HEK293 (cell line): ENCODE measurements around the gene ZNF280B.

Experiments used
- GLI4 ChIP-seq: fragments of 450-650 bp; formaldehyde crosslinking; IDR thresholded peaks from 2 replicates; pipeline ENCODE4 v1.5.1; 2016; ENCODE audit warnings: missing biosample characterization, missing genetic modification characterization
- GLIS1 ChIP-seq: fragments of 450-650 bp; formaldehyde crosslinking; IDR thresholded peaks from 2 replicates; pipeline ENCODE4 v1.5.1; 2016; ENCODE audit warnings: missing biosample characterization, missing genetic modification characterization
- INSM2 ChIP-seq: fragments of 450-650 bp; formaldehyde crosslinking; IDR thresholded peaks from 2 replicates; pipeline ENCODE4 v1.5.1; 2016; ENCODE audit warnings: missing biosample characterization, missing genetic modification characterization
- KLF16 ChIP-seq: fragments of 450-650 bp; formaldehyde crosslinking; IDR thresholded peaks from 2 replicates; pipeline ENCODE4 v1.5.1; 2017; ENCODE audit warnings: missing biosample characterization, missing genetic modification characterization
- KLF7 ChIP-seq: fragments of 450-650 bp; formaldehyde crosslinking; IDR thresholded peaks from 2 replicates; pipeline ENCODE4 v1.5.1; 2016; ENCODE audit warnings: missing biosample characterization, missing genetic modification characterization, borderline replicate concordance
- KLF8 ChIP-seq: fragments of 450-650 bp; formaldehyde crosslinking; IDR thresholded peaks from 2 replicates; pipeline ENCODE4 v1.5.1; 2016; ENCODE audit warnings: missing biosample characterization, missing genetic modification characterization
- OSR2 ChIP-seq: fragments of 450-650 bp; formaldehyde crosslinking; IDR thresholded peaks from 2 replicates; pipeline ENCODE4 v1.5.1; 2016; ENCODE audit warnings: missing biosample characterization, missing genetic modification characterization
- PATZ1 ChIP-seq: fragments of 450-650 bp; formaldehyde crosslinking; IDR thresholded peaks from 2 replicates; pipeline ENCODE4 v1.5.1; 2016; ENCODE audit warnings: missing biosample characterization, missing genetic modification characterization
- PRDM10 ChIP-seq: fragments of 450-650 bp; formaldehyde crosslinking; IDR thresholded peaks from 2 replicates; pipeline ENCODE4 v1.5.1; 2016; ENCODE audit warnings: missing biosample characterization, missing genetic modification characterization
- RBAK ChIP-seq: fragments of 450-650 bp; formaldehyde crosslinking; IDR thresholded peaks from 2 replicates; pipeline ENCODE4 v1.5.1; 2016; ENCODE audit warnings: missing biosample characterization, missing genetic modification characterization
- REPIN1 ChIP-seq: fragments of 450-650 bp; formaldehyde crosslinking; IDR thresholded peaks from 2 replicates; pipeline ENCODE4 v1.5.1; 2017; ENCODE audit warnings: missing biosample characterization, missing genetic modification characterization, low read depth
- SP2 ChIP-seq: fragments of 450-650 bp; formaldehyde crosslinking; IDR thresholded peaks from 2 replicates; pipeline ENCODE4 v1.5.1; 2016; ENCODE audit warnings: missing biosample characterization, missing genetic modification characterization
- SP7 ChIP-seq: fragments of 450-650 bp; formaldehyde crosslinking; IDR thresholded peaks from 2 replicates; pipeline ENCODE4 v1.5.1; 2016; ENCODE audit warnings: missing biosample characterization, missing genetic modification characterization
- ZNF169 ChIP-seq: fragments of 450-650 bp; formaldehyde crosslinking; IDR thresholded peaks from 2 replicates; pipeline ENCODE4 v1.5.1; 2016; ENCODE audit warnings: missing biosample characterization, missing genetic modification characterization
- ZNF280D ChIP-seq: fragments of 450-650 bp; formaldehyde crosslinking; IDR thresholded peaks from 2 replicates; pipeline ENCODE4 v1.5.1; 2016; ENCODE audit warnings: missing biosample characterization, missing genetic modification characterization
- ZNF292 ChIP-seq: fragments of 450-650 bp; formaldehyde crosslinking; IDR thresholded peaks from 2 replicates; pipeline ENCODE4 v1.5.1; 2016; ENCODE audit warnings: low read depth, missing biosample characterization, missing genetic modification characterization, borderline replicate concordance
- ZNF324 ChIP-seq: fragments of 450-650 bp; formaldehyde crosslinking; IDR thresholded peaks from 2 replicates; pipeline ENCODE4 v1.5.1; 2016; ENCODE audit warnings: missing biosample characterization, missing genetic modification characterization
- ZNF514 ChIP-seq: fragments of 450-650 bp; formaldehyde crosslinking; IDR thresholded peaks from 2 replicates; pipeline ENCODE4 v1.5.1; 2016; ENCODE audit warnings: missing biosample characterization, missing genetic modification characterization
- ZNF600 ChIP-seq: fragments of 450-650 bp; formaldehyde crosslinking; IDR thresholded peaks from 2 replicates; pipeline ENCODE4 v1.5.1; 2016; ENCODE audit warnings: missing biosample characterization, missing genetic modification characterization
- ZNF623 ChIP-seq: fragments of 450-650 bp; formaldehyde crosslinking; IDR thresholded peaks from 2 replicates; pipeline ENCODE4 v1.5.1; 2016; ENCODE audit warnings: missing biosample characterization, missing genetic modification characterization
- ZNF658 ChIP-seq: fragments of 450-650 bp; formaldehyde crosslinking; IDR thresholded peaks from 2 replicates; pipeline ENCODE4; 2016; ENCODE audit warnings: missing biosample characterization, missing genetic modification characterization
- ZNF660 ChIP-seq: fragments of 450-650 bp; IDR thresholded peaks from 2 replicates; pipeline ENCODE4 v1.5.1; 2018; ENCODE audit warnings: missing biosample characterization, mild to moderate bottlenecking, missing genetic modification characterization
- ZXDB ChIP-seq: fragments of 450-650 bp; formaldehyde crosslinking; IDR thresholded peaks from 2 replicates; pipeline ENCODE4 v1.5.1; 2016; ENCODE audit warnings: missing biosample characterization, missing genetic modification characterization
- TF ChIP-seq, protein P1 (sequence below): fragments of 450-650 bp; formaldehyde crosslinking; optimal IDR thresholded peaks from 2 replicates; pipeline ENCODE3; 2016; ENCODE audit warnings: missing biosample characterization, mild to moderate bottlenecking, missing genetic modification characterization
- TF ChIP-seq, protein P2 (sequence below): fragments of 450-650 bp; formaldehyde crosslinking; IDR thresholded peaks from 2 replicates; pipeline ENCODE4 v1.5.1; 2017; ENCODE audit warnings: missing biosample characterization, missing genetic modification characterization

ZNF280B gene

GRCh38 chr22:22508274-22509176 lies at the start of gene ZNF280B (continued):
- TF ChIP-seq INSM2 (tag by site-specific recombination) (no peak), ZNF658 (tag by site-specific recombination) (no peak), ZNF324 (tag by site-specific recombination) (no peak), ZNF514 (no peak), ZNF660 (tag by site-specific recombination) (0 out of 2 replicates have a peak, but pooled peaks have one; percentile 61), SP7 (tag by site-specific recombination) (0 out of 2 replicates have a peak, but pooled peaks have one; percentile 13), ZNF280D (tag by site-specific recombination) (no peak), GLIS1 (tag by site-specific recombination) (peak; percentile 31; the same call in 1 of the 2 replicates), ZNF623 (tag by site-specific recombination) (no peak), KLF8 (tag by site-specific recombination) (peak; percentile 45; the same call in 1 of the 2 replicates), PATZ1 (tag by site-specific recombination) (peak; percentile 56), ZNF169 (tag by site-specific recombination) (no peak), OSR2 (tag by site-specific recombination) (0 out of 2 replicates have a peak, but pooled peaks have one; percentile 22), PRDM10 (peak; percentile 39; the same call in 1 of the 2 replicates), GLI4 (tag by site-specific recombination) (no peak), KLF7 (tag by site-specific recombination) (no peak), KLF16 (tag by site-specific recombination) (peak; percentile 56; the same call in 1 of the 2 replicates), REPIN1 (no peak), ZNF600 (0 out of 2 replicates have a peak, but pooled peaks have one; percentile 32), ZXDB (tag by site-specific recombination) (peak; percentile 52; the same call in 1 of the 2 replicates), ZNF292 (tag by site-specific recombination) (no peak), RBAK (tag by site-specific recombination) (no peak), SP2 (tag by site-specific recombination) (peak; percentile 51; the same call in 1 of the 2 replicates)
- TF ChIP-seq, protein P1, sequence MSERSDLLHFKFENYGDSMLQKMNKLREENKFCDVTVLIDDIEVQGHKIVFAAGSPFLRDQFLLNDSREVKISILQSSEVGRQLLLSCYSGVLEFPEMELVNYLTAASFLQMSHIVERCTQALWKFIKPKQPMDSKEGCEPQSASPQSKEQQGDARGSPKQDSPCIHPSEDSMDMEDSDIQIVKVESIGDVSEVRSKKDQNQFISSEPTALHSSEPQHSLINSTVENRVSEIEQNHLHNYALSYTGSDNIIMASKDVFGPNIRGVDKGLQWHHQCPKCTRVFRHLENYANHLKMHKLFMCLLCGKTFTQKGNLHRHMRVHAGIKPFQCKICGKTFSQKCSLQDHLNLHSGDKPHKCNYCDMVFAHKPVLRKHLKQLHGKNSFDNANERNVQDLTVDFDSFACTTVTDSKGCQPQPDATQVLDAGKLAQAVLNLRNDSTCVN (tag by site-specific recombination), result peak; percentile 92
- TF ChIP-seq, protein P2, sequence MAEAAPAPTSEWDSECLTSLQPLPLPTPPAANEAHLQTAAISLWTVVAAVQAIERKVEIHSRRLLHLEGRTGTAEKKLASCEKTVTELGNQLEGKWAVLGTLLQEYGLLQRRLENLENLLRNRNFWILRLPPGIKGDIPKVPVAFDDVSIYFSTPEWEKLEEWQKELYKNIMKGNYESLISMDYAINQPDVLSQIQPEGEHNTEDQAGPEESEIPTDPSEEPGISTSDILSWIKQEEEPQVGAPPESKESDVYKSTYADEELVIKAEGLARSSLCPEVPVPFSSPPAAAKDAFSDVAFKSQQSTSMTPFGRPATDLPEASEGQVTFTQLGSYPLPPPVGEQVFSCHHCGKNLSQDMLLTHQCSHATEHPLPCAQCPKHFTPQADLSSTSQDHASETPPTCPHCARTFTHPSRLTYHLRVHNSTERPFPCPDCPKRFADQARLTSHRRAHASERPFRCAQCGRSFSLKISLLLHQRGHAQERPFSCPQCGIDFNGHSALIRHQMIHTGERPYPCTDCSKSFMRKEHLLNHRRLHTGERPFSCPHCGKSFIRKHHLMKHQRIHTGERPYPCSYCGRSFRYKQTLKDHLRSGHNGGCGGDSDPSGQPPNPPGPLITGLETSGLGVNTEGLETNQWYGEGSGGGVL (tag by site-specific recombination), result peak; percentile 97
